Neuronal stem cell (in vitro differentiated cells): Measurements from ENCODE around the gene GOT1.

Experiments
- DNase-seq: peaks from one replicate; pipeline ENCODE4 v3.0.0-alpha.2; 2013; ENCODE audit warnings: low spot score
- H2AFZ ChIP-seq: one replicate; pipeline ENCODE4 v1.6.1; 2013; ENCODE audit warnings: mild to moderate bottlenecking, low read length, inconsistent platforms
- H2AK5ac ChIP-seq: 2 replicates; pipeline ENCODE4 v1.6.1; 2013; ENCODE audit warnings: low read depth, mild to moderate bottlenecking, inconsistent platforms, low read length, moderate library complexity, mixed read lengths
- H2BK120ac ChIP-seq: 2 replicates; pipeline ENCODE4 v1.6.1; 2013; ENCODE audit warnings: low read depth, mild to moderate bottlenecking, inconsistent platforms, low read length, moderate library complexity, mixed read lengths
- H2BK12ac ChIP-seq: one replicate; pipeline ENCODE4 v1.6.1; 2013; ENCODE audit warnings: low read length, inconsistent platforms
- H2BK15ac ChIP-seq: 2 replicates; pipeline ENCODE4 v1.6.1; 2013; ENCODE audit warnings: mild to moderate bottlenecking, low read length, inconsistent platforms, mixed read lengths
- H2BK5ac ChIP-seq: one replicate; pipeline ENCODE4 v1.6.1; 2013; ENCODE audit warnings: inconsistent platforms, mild to moderate bottlenecking, low read length, moderate library complexity
- H3K14ac ChIP-seq: one replicate; pipeline ENCODE4 v1.6.1; 2013; ENCODE audit warnings: low read length, inconsistent platforms
- H3K18ac ChIP-seq: 2 replicates; pipeline ENCODE4 v1.6.1; 2013; ENCODE audit warnings: low read length, inconsistent platforms
- H3K23ac ChIP-seq: 2 replicates; pipeline ENCODE4 v1.6.1; 2013; ENCODE audit warnings: low read depth, mild to moderate bottlenecking, mixed read lengths, low read length, inconsistent platforms; ENCODE audit not compliant: poor library complexity
- H3K27ac ChIP-seq: replicated peaks from 3 replicates; pipeline ENCODE4 v1.5.1; 2013; ENCODE audit warnings: low read length, inconsistent platforms
- H3K27me3 ChIP-seq, 3 experiments: 2 replicates each; pipeline ENCODE4 v1.6.1; 2013; ENCODE audit warnings: low read length in 3 of 3, mild to moderate bottlenecking in 2 of 3, inconsistent platforms in 1 of 3, low read depth in 1 of 3, mixed read lengths in 1 of 3, moderate library complexity in 1 of 3; ENCODE audit not compliant: control insufficient read depth in 3 of 3, insufficient read depth in 3 of 3
- H3K36me3 ChIP-seq, 2 donors: replicated peaks in 1 of 2; 2 replicates each; pipeline ENCODE4 v1.6.1; 2013; ENCODE audit warnings: low read length in 2 of 2; ENCODE audit not compliant: control insufficient read depth in 2 of 2, insufficient read depth in 2 of 2
- H3K4ac ChIP-seq: 2 replicates; pipeline ENCODE4 v1.6.1; 2013; ENCODE audit warnings: inconsistent platforms, mild to moderate bottlenecking, low read length, moderate library complexity
- H3K4me1 ChIP-seq, 2 donors: 1 replicate in 1 of 2; 2 replicates in 1 of 2; pipeline ENCODE4 v1.6.1; 2013; ENCODE audit warnings: low read length in 2 of 2, low read depth in 1 of 2; ENCODE audit not compliant: control insufficient read depth in 2 of 2, insufficient read depth in 1 of 2
- H3K4me2 ChIP-seq: one replicate; pipeline ENCODE4 v1.6.1; 2013; ENCODE audit warnings: mild to moderate bottlenecking, low read length, inconsistent platforms; ENCODE audit not compliant: insufficient read depth, poor library complexity, severe bottlenecking
- H3K4me3 ChIP-seq, 2 donors: 2 replicates each; pipeline ENCODE4 v1.5.1; 2013; ENCODE audit warnings: low read length in 2 of 2, mild to moderate bottlenecking in 2 of 2, inconsistent platforms in 1 of 2, moderate library complexity in 1 of 2
- H3K79me1 ChIP-seq: one replicate; pipeline ENCODE4 v1.6.1; 2013; ENCODE audit warnings: low read depth, mild to moderate bottlenecking, inconsistent platforms, low read length, moderate library complexity
- H3K9ac ChIP-seq: one replicate; pipeline ENCODE4 v1.6.1; 2013; ENCODE audit warnings: mild to moderate bottlenecking, low read depth, low read length, inconsistent platforms; ENCODE audit not compliant: poor library complexity
- H3K9me3 ChIP-seq, 2 donors: replicated peaks in 1 of 2; 2 replicates each; pipeline versions ENCODE3 to v1.6.1; 2013; ENCODE audit warnings: low read length in 2 of 2, mild to moderate bottlenecking in 2 of 2, inconsistent platforms in 1 of 2, low read depth in 1 of 2, mixed read lengths in 1 of 2, moderate library complexity in 1 of 2; ENCODE audit not compliant: control insufficient read depth in 2 of 2, insufficient read depth in 1 of 2
- H4K8ac ChIP-seq: one replicate; pipeline ENCODE4 v1.6.1; 2013; ENCODE audit warnings: low read depth, mild to moderate bottlenecking, inconsistent platforms, low read length, moderate library complexity
- H4K91ac ChIP-seq: one replicate; pipeline ENCODE4 v1.6.1; 2013; ENCODE audit warnings: low read length, low read depth, mild to moderate bottlenecking, inconsistent platforms; ENCODE audit not compliant: poor library complexity
- WGBS, 2 donors: extraction: QIAGEN DNeasy Blood & Tissue Kit; methylation state at CpG; one replicate each; pipeline ENCODE4 v1.1.7; 2013; ENCODE audit warnings: missing lambda C conversion rate in 2 of 2, mixed read lengths in 1 of 2; ENCODE audit not compliant: insufficient read length in 2 of 2, insufficient replicate concordance in 1 of 2; ENCODE audit errors: extremely low coverage in 2 of 2; 5-methylcytosine and 5-hydroxymethylcytosine counted together

Gene GOT1

GRCh38 chr10:99347672-99348071 lies 82.8 kb downstream of the GOT1 start:
- peaks cover 0 to 8% (median 0%) of the 10 kb centered on the region in 3 experiments for H3K27me3 ChIP-seq
- no peak overlapping the region for H2AFZ ChIP-seq
- H3K18ac ChIP-seq: no peak overlapping the region
- H3K14ac ChIP-seq: no peak overlapping the region
- no peak overlapping the region for H3K4ac ChIP-seq
- H3K9me3 ChIP-seq: no peaks in the 10 kb centered on the region
- H2BK15ac ChIP-seq: no peak overlapping the region
- H3K4me3 ChIP-seq: no peak overlapping the region
- H3K23ac ChIP-seq: no peak overlapping the region
- no peak overlapping the region for H4K91ac ChIP-seq
- H2BK12ac ChIP-seq: no peak overlapping the region
- H3K79me1 ChIP-seq: no peaks in the 10 kb centered on the region
- H3K9ac ChIP-seq: no peak overlapping the region
- no peak overlapping the region for H4K8ac ChIP-seq
- H3K4me2 ChIP-seq: no peak overlapping the region
- H2AK5ac ChIP-seq: no peak overlapping the region
- H2BK5ac ChIP-seq: no peak overlapping the region
- no peak overlapping the region for H2BK120ac ChIP-seq
- no CpG with 5 or more reads among the region's 5 CpGs for WGBS, 2 donors
- no peaks in the 10 kb centered on the region for H3K4me1 ChIP-seq
- no peak for DNase-seq
- no peak overlapping the region for H3K27ac ChIP-seq
- H3K36me3 ChIP-seq: no peaks in the 10 kb centered on the region
